ENCODE data around the gene MTMR12.

MTMR12 gene

GRCh38 chr5:32270946-32271345 lies 41.8 kb downstream of the MTMR12 start:
- no peak for DNase-seq (ENCODE audit: low spot score)
- ChIA-PET POLR2A (ENCODE audit: low non-redundant PET) (no interaction called here), CTCF (no interaction called here)
- no peak overlapping the region for H3K27ac ChIP-seq
- TF ChIP-seq CTCF (conservative IDR thresholded peaks at IDR 0.05; ENCODE audit: low read depth) = no peak

- CTCF ChIA-PET = no interaction called here
- no peak for DNase-seq (ENCODE audit: low spot score)
- no peak overlapping the region for H3K27ac ChIP-seq
- POLR2A ChIA-PET (ENCODE audit: low non-redundant PET) = no interaction called here
- TF ChIP-seq CTCF (conservative IDR thresholded peaks at IDR 0.05; ENCODE audit: low read depth) = no peak
These were observed 42.6 kb downstream of the MTMR12 start for GRCh38 chr5:32270178-32270577.

DNA sequence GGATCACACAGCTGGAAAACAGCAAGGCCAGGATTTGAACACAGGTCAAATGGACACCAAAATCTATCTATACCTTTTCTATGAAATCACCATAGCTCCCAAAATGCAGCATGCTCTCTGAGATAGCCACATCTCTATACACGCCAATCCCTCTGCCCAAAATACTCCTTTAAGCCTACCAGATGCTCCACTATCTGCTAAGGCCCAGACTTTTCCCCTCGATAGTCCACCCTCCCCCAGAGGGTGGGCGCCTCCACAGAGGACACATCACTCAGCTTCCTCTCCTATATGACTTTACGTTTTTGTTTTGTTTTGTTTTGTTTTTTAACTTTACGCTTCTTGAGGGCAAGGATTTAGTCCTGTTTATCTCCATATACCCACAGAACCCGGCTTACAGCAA lies 46.8 kb downstream of the MTMR12 start:
- POLR2A ChIA-PET (ENCODE audit: low non-redundant PET) = no interaction called here
- no peak for DNase-seq (ENCODE audit: low spot score)
- no peak for TF ChIP-seq CTCF (conservative IDR thresholded peaks at IDR 0.05; ENCODE audit: low read depth)
- no peak overlapping the region for H3K27ac ChIP-seq
- CTCF ChIA-PET = interaction anchor here (0.6 kb wide), 1 partner anchor 34 kb away, joined by 3 read pairs; no protein-coding TSS in a partner anchor

DNA sequence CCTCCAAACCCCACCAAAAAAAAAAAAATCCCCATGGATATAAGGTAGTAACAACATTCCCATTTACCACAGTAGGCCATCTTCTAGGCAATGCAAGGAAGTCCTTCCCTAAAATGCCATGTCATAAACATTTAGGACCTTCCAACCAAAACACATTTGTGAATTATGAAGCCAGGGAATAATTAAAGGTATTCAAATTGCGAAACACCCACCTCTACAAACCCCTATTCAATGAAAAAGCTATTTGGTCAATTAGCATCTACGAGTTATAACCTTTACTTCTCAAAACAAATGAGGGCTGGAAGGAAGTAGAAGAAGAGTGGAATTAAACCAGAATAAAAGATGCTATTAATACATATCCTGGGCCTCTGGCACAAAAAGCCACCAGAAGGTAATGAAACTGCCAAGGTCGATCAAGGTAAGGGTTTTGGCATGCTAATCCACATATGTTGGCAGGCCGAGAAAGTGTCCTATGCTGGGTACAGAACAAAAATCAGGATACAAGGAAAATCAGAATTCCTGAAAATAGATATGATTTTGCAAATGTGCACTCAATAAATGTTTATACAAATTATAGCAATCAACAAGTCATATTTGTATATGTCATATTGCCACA lies 47.7 kb downstream of the MTMR12 start:
- ChIA-PET POLR2A (ENCODE audit: low non-redundant PET) (no interaction called here), CTCF (no interaction called here)
- no peak overlapping the region for H3K27ac ChIP-seq
- no peak for DNase-seq (ENCODE audit: low spot score)
- no peak for TF ChIP-seq CTCF (conservative IDR thresholded peaks at IDR 0.05; ENCODE audit: low read depth)

DNA sequence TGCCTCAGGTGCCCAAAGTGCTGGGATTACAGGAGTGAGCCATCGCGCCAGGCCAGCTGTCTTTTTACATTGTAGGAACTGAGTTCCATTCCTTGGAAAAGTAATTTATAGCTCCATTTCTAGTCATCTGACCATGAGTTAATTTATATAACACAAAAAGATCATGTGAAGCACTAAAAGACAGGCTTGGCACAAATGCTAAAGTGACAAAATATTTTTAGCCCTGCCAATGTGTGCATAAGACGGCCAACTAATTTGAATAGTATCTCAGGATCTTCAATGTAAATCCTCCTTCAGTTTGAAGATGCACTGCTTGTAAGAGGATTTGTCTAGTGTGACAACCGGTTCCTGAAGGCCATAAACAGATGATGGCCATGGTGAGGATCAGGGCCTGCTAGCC lies 49.1 kb downstream of the MTMR12 start:
- no peak overlapping the region for H3K27ac ChIP-seq
- TF ChIP-seq CTCF (conservative IDR thresholded peaks at IDR 0.05; ENCODE audit: low read depth) = no peak
- ChIA-PET CTCF (no interaction called here), POLR2A (ENCODE audit: low non-redundant PET) (no interaction called here)
- no peak for DNase-seq (ENCODE audit: low spot score)

GRCh38 chr5:32261198-32261597 lies 51.5 kb downstream of the MTMR12 start:
- POLR2A ChIA-PET (ENCODE audit: low non-redundant PET) = no interaction called here
- CTCF ChIA-PET = interaction anchor here (0.6 to 1.0 kb wide), 2 partner anchors 120 to 124 kb away, joined by 3 to 9 read pairs; no protein-coding TSS in a partner anchor
- TF ChIP-seq CTCF (conservative IDR thresholded peaks at IDR 0.05; ENCODE audit: low read depth) = no peak
- DNase-seq (ENCODE audit: low spot score) = no peak
- H3K27ac ChIP-seq = no peak overlapping the region
